T-helper 9 cell (primary cell): Measurements from ENCODE around the gene SNAP25.

Source experiments
- DNase-seq: peaks from one replicate; pipeline ENCODE4 v3.0.0-alpha.2; 2020
- total RNA-seq, 2 donors: gene quantifications; one replicate each; lab custom pipeline; 2026; lab: John Stamatoyannopoulos, UW

SNAP25 gene
- 0 to 0.28 reads per million in 2 donors for total RNA-seq

- DNase-seq, result peak; percentile 21
Measured at GRCh38 chr20:10218536-10219451, at the start of gene SNAP25. TSS of gene SNAP25 (plus strand) at chr20:10218830. CDS start at chr20:10275492, 56,662 bp downstream.

GRCh38 chr20:10169752-10170151 lies 48.9 kb upstream of the SNAP25 start:
- no peak for DNase-seq

DNA sequence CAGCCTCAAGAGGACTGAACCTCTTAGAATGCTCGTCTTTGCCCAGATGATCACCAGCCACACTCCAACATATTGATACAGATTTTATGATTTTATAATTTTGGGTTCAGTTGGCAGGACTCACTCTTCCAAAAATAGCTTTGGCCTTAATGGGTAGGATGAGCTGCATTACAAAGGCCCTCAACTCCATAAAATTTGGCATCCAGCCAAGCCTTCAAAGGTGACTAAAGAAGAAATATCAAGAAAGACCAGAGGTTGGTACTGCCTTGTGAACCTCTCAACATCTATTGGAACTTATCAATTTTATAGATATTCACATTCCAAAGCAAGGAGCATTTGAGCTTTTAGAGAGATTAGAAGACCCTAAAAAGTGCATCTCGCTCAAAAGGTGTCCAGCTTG lies 48.4 kb upstream of the SNAP25 start:
- no peak for DNase-seq

DNA sequence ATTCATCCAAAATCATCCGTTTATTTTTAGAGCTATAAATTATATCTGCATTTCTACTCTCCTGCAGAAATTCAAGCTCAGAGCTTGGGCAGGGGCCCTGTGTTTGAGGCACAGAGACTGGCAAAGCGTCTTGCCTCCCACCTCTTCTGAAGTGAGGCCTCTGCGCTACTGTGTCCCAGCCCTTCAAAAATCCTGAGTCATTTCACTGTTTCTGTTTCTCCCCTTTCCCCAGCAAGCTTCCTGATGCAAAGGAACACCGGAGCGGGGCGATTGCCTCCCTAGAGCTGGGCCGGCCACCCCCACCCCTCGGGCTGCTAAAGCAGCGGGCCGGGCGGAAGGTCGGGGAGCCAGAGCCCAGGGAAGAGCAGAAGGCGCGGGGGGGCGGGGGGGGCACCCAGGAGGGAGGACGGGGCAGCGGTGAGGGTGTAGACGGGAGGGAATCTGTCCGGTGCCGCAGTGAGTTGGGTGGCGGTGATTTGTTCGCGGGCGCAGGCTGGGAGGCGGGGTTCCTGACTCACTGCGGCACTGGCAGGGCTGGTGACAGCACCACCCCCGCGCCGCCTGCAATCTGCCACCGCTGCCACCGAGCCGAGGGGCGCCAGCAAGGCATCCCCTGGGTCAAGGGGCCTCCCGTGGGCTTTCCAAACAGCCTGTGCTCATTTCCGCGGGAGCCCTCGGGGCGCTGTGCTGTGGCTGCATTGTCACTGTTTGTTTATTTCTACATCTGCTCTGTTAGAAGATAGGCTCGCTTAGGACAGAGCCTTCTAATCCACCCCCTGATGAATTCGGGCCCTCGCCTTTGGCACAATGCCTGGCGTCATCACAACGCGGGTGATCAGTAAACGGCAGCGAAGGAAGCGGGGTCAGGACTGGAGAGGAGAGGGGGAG lies 46.5 kb upstream of the SNAP25 start:
- DNase-seq, result no peak

DNA sequence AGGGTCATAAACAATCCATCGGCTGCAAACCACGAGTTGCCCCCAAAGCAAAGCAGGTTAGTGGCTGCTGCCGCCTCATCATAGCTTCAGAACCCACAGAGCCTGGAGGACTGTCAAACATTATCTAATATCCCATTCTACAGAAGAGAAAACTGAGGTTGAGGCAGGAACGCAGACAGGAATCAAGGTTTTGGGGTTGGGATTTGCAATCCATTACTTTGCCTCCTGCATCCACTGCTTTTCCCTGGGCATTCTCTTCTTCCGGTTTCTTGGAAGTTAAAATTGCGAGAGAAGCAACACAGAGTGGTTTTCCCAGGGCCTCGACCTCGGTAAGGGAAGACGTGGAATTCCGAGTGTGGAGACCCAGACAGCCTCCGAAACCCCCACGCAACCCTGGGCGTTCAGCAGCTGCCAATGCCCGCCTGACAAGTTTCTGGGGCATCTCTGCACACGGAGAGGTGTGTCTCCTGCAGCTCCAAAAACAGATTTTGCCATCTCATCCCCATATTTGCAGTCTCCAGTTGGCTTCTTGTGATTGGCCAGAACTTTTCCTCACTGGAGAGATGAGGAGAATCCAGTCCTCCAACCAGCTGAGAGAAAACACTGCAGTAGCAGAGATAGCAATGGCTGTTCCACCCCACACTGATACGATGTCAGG lies 45.5 kb upstream of the SNAP25 start:
- DNase-seq, result no peak

DNA sequence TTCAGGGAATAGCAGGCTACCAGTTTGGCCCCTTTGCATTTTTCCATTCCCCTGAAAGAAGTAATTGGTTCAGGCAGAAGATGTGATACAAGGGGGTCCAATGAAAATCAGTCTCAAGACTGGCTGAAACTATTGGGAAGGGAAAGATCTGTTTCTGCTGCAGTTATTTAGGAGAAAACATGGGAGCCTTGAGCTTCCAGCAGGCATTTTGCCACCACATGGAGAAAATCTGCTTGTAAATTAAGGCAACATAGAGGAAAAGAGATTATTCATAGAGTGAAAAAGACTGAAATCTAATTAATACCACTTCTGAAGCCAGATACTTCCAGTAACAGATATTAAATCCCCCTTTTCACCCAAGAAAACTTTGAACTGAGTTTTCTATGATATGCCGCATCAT lies 44.2 kb upstream of the SNAP25 start:
- DNase-seq, result no peak

DNA sequence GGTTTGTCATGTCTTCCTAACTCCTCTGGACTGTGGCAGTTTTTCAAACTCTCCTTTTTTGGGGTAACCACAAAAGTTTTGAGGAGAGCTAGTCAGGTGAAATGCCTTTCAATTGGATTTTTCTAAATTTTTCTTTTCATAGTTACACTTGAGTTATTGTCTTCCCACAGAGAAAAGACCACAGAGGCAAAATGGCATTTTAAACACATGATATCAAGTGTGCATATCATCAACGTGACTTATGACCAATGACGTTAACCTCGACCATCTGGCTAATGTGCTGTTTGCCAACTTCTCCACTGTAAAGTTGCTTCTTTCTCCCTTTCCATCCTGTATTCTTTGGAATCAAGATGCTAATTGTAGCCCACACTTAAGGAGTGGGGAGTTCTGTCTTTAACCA lies 41.3 kb upstream of the SNAP25 start:
- DNase-seq, result no peak

GRCh38 chr20:10178091-10178490 lies 40.5 kb upstream of the SNAP25 start:
- DNase-seq, result no peak

- DNase-seq, result no peak
Measured at GRCh38 chr20:10178727-10179313, 39.8 kb upstream of the SNAP25 start.

- DNase-seq, result no peak
Measured at GRCh38 chr20:10179574-10180298, 38.9 kb upstream of the SNAP25 start.

GRCh38 chr20:10180651-10181235 lies 37.9 kb upstream of the SNAP25 start:
- no peak for DNase-seq

- DNase-seq, result no peak
Measured at GRCh38 chr20:10185741-10186558, 32.7 kb upstream of the SNAP25 start.

DNA sequence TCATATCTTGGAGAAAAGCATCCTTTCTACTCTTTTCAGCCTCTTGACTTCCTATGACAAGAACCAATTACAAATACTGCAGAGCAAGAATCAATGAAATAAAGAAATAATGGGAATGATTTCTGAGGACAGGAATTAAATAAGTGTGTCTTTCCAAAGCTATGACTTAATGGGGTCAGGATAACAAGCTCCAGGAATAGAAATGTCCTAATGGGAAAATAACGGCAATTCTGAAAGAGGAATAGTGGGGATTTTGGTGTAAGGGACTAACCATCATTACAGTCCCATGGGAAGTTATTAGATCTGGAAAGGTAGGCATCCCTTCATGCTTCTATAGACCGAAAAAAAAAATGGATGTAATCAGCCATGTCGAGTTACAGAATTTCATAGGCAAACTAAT lies 28.2 kb upstream of the SNAP25 start:
- no peak for DNase-seq

DNA sequence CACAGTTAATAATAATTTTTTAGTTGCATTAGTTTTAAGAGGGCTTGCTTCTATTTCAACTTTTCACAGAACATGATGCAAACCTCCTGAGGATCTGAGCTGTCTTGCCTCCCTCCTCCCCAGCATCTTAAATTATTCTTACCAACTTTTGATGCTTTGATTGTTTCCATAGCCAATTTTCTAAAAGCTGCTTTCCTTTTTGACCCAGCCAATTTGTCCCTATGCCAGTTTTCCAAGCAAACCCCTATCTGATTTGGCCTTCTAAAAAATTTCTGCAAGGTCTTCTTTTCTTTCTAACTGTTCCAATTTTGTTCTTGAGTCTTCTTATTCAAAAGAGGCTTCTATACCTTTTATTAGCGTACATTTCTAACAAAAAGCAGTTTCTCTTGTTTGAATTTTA lies 26.5 kb upstream of the SNAP25 start:
- DNase-seq, result no peak

GRCh38 chr20:10194166-10194565 lies 24.5 kb upstream of the SNAP25 start:
- no peak for DNase-seq

DNA sequence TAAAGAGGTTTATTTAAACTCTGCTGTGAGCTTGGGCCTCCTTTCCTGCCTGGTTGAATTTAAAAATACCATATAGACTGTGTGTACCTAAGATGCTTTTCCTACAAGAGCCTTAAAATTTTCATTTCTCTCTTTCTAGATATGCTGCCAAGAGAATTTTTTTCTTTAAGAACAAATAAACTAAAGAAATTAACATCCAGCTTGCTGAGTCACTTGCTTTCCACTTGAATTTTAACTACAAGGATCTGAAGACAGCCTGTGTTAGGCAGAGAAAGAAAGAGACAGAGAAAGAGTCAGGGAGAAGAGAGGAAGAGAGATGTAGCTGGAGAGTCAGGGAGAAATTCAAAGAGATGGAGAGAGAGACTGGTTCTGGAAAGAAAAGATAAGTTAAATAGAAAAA lies 18.3 kb upstream of the SNAP25 start:
- DNase-seq, result no peak

GRCh38 chr20:10201321-10201870 lies 17.2 kb upstream of the SNAP25 start:
- no peak for DNase-seq

DNA sequence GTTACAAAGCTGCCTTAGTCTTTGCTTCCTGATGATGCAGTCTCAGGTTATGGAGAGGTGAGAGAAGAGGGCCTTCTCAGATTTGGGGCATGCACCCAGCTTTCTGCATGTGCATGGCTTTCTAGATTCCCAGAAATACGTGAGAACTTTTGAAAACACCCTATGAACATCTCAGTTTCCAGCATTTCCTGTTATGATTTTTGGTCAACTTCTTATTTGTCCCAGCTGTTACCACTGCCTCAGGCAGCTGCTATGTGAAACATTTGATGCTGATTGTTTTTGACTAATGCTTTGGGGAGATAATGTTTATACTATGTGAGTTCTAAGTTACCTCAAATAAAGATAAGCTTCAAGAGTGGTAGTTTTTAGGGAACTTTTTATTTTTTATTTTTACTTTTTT lies 9.5 kb upstream of the SNAP25 start:
- DNase-seq, result no peak

GRCh38 chr20:10213526-10213925 lies 5.1 kb upstream of the SNAP25 start:
- DNase-seq, result no peak

GRCh38 chr20:10216146-10216791 lies 2.4 kb upstream of the SNAP25 start:
- no peak for DNase-seq
